Measurements from ENCODE around the gene PTGR2. TPM values are rescaled to one million over a fixed set of nuclear protein-coding genes. Genes with fewer than 3 reads are reported as not detected.

The PTGR2 gene
- total RNA-seq, 1 donor from 2014 or later = 9.6 TPM

- H3K4me3 Mint-ChIP-seq = no peak overlapping the region
- TF ChIP-seq CTCF (conservative IDR thresholded peaks at IDR 0.05) = no peak
- H3K27ac Mint-ChIP-seq = no peak overlapping the region
- H3K9me3 Mint-ChIP-seq = no peaks in the 10 kb centered on the region
- peaks cover 15% of the 10 kb centered on the region for H3K4me1 Mint-ChIP-seq (ENCODE audit: unreplicated experiment)
- DNase-seq (ENCODE audit: extremely low spot score, unreplicated experiment) = no peak
- H3K36me3 Mint-ChIP-seq = no peaks in the 10 kb centered on the region
- H3K27me3 Mint-ChIP-seq = no peaks in the 10 kb centered on the region
Measured at GRCh38 chr14:73817020-73817655, 34.5 kb upstream of the PTGR2 start.

- DNase-seq (ENCODE audit: extremely low spot score, unreplicated experiment) = no peak
- no peak for TF ChIP-seq CTCF (conservative IDR thresholded peaks at IDR 0.05)
- Mint-ChIP-seq H3K4me1 (ENCODE audit: unreplicated experiment) (peaks cover 15% of the 10 kb centered on the region), H3K9me3 (no peaks in the 10 kb centered on the region), H3K27me3 (no peaks in the 10 kb centered on the region), H3K4me3 (no peak overlapping the region), H3K27ac (no peak overlapping the region), H3K36me3 (no peaks in the 10 kb centered on the region)
Measured at GRCh38 chr14:73818821-73819220, 32.8 kb upstream of the PTGR2 start.

- Mint-ChIP-seq H3K36me3 (no peaks in the 10 kb centered on the region), H3K4me3 (no peak overlapping the region), H3K27ac (no peak overlapping the region), H3K9me3 (no peaks in the 10 kb centered on the region), H3K4me1 (ENCODE audit: unreplicated experiment) (peaks cover 11% of the 10 kb centered on the region), H3K27me3 (no peaks in the 10 kb centered on the region)
- no peak for DNase-seq (ENCODE audit: extremely low spot score, unreplicated experiment)
- no peak for TF ChIP-seq CTCF (conservative IDR thresholded peaks at IDR 0.05)
Measured at GRCh38 chr14:73820631-73821030, 31.0 kb upstream of the PTGR2 start.

GRCh38 chr14:73823339-73823885 lies 28.2 kb upstream of the PTGR2 start:
- DNase-seq (ENCODE audit: extremely low spot score, unreplicated experiment) = no peak
- Mint-ChIP-seq H3K9me3 (no peaks in the 10 kb centered on the region), H3K27me3 (no peaks in the 10 kb centered on the region), H3K4me3 (no peak overlapping the region), H3K36me3 (no peaks in the 10 kb centered on the region), H3K27ac (no peak overlapping the region), H3K4me1 (ENCODE audit: unreplicated experiment) (peaks cover 5% of the 10 kb centered on the region)
- no peak for TF ChIP-seq CTCF (conservative IDR thresholded peaks at IDR 0.05)

GRCh38 chr14:73824127-73824526 lies 27.5 kb upstream of the PTGR2 start:
- peaks cover 5% of the 10 kb centered on the region for H3K4me1 Mint-ChIP-seq (ENCODE audit: unreplicated experiment)
- no peaks in the 10 kb centered on the region for H3K9me3 Mint-ChIP-seq
- no peak for TF ChIP-seq CTCF (conservative IDR thresholded peaks at IDR 0.05)
- H3K27me3 Mint-ChIP-seq = no peaks in the 10 kb centered on the region
- no peaks in the 10 kb centered on the region for H3K36me3 Mint-ChIP-seq
- H3K27ac Mint-ChIP-seq = no peak overlapping the region
- DNase-seq (ENCODE audit: extremely low spot score, unreplicated experiment) = no peak
- H3K4me3 Mint-ChIP-seq = no peak overlapping the region

Measured in type B pancreatic cell (in vitro differentiated cells).